ENCODE results near the gene IKBIP. TPM values are rescaled to one million over a fixed set of nuclear protein-coding genes. Genes with fewer than 3 reads are reported as not detected.

Gene IKBIP
- total RNA-seq, 1 experiment from 2014 or later: 10.9 TPM

GRCh38 chr12:98656289-98657101, 11.9 kb upstream of the IKBIP start:
- H3K27me3 Mint-ChIP-seq (ENCODE audit: insufficient read depth, unreplicated experiment): no peaks in the 10 kb centered on the region
- Histone ChIP-seq H3K27me3 (replicated peaks; ENCODE audit: control insufficient read depth, insufficient read depth, low read length) (no peaks in the 10 kb centered on the region), H3K9me3 (no peaks in the 10 kb centered on the region), H3K36me3 (ENCODE audit: control insufficient read depth, insufficient read depth, low read length) (no peaks in the 10 kb centered on the region), H3K4me3 (ENCODE audit: low read depth, low read length) (no peak overlapping the region), H3K4me1 (0 out of 2 replicates have a peak, but pooled peaks cover 5% of the 10 kb centered on the region)
- peaks cover 7% of the 10 kb centered on the region for H3K4me1 Mint-ChIP-seq (ENCODE audit: low read depth, unreplicated experiment)
- CTCF ChIA-PET: no interaction called here
- POLR2A ChIA-PET: no interaction called here
- no peak for TF ChIP-seq CTCF (IDR thresholded peaks at IDR 0.05; ENCODE audit: insufficient read depth in 1 of 2, low read depth in 1 of 2, low read length in 1 of 2, severe bottlenecking in 1 of 2, unreplicated experiment in 1 of 2)
- DNase-seq: no peak
- H3K9me3 Mint-ChIP-seq (ENCODE audit: unreplicated experiment): no peaks in the 10 kb centered on the region
- H3K27ac Mint-ChIP-seq (ENCODE audit: unreplicated experiment): no peak overlapping the region
- intact Hi-C loops (cut with micrococcal nuclease; ENCODE audit: unreplicated experiment): no loop called here
- no peak overlapping the region for H3K4me3 Mint-ChIP-seq (ENCODE audit: unreplicated experiment)
- no peaks in the 10 kb centered on the region for H3K36me3 Mint-ChIP-seq (ENCODE audit: insufficient read depth, unreplicated experiment)
- no TSS peak for BruUV-seq (replicated peaks)

GRCh38 chr12:98653866-98654493, 9.4 kb upstream of the IKBIP start:
- Mint-ChIP-seq H3K4me1 (ENCODE audit: low read depth, unreplicated experiment) (peaks cover 7% of the 10 kb centered on the region), H3K36me3 (ENCODE audit: insufficient read depth, unreplicated experiment) (peaks cover 14% of the 10 kb centered on the region), H3K4me3 (ENCODE audit: unreplicated experiment) (no peak overlapping the region), H3K27ac (ENCODE audit: unreplicated experiment) (no peak overlapping the region), H3K9me3 (ENCODE audit: unreplicated experiment) (no peaks in the 10 kb centered on the region), H3K27me3 (ENCODE audit: insufficient read depth, unreplicated experiment) (no peaks in the 10 kb centered on the region)
- peak in 1 of 2 experiments; percentile 46 for DNase-seq
- BruUV-seq (replicated peaks): no TSS peak
- peak; percentile 61 to 70 for TF ChIP-seq CTCF (IDR thresholded peaks at IDR 0.05; ENCODE audit: insufficient read depth in 1 of 2, low read depth in 1 of 2, low read length in 1 of 2, severe bottlenecking in 1 of 2, unreplicated experiment in 1 of 2)
- intact Hi-C loops (cut with micrococcal nuclease; ENCODE audit: unreplicated experiment): loop anchor here (1.0 to 5.0 kb wide), 6 partner anchors 48 to 237 kb away; no protein-coding TSS in a partner anchor
- CTCF ChIA-PET: interaction anchor here (1.8 kb wide), 1 partner anchor 87 kb away, joined by 6 read pairs; no protein-coding TSS in a partner anchor
- Histone ChIP-seq H3K27me3 (replicated peaks; ENCODE audit: control insufficient read depth, insufficient read depth, low read length) (no peaks in the 10 kb centered on the region), H3K4me1 (0 out of 2 replicates have a peak, but pooled peaks cover 5% of the 10 kb centered on the region), H3K9me3 (no peaks in the 10 kb centered on the region), H3K4me3 (ENCODE audit: low read depth, low read length) (no peak overlapping the region), H3K36me3 (ENCODE audit: control insufficient read depth, insufficient read depth, low read length) (no peaks in the 10 kb centered on the region)
- POLR2A ChIA-PET: no interaction called here

DNA sequence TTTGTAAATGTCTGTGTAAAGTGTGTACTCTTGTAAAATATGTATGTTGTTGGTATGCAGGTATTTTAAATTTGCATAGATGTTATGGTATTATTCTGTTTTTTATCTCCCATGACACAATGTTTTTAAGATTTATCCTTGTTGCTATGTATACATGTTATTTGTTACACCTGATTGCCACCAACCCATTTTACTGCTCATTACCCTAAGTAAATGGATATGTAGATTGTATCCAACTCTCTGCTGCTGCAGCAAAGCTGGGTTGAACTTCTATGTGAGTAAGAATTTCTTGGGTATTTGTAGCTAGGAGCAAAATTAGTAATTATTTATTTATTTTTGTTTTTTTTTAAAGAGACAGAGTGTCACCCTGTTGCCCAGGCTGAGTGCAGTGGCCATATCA, 6.7 kb upstream of the IKBIP start:
- Histone ChIP-seq H3K36me3 (ENCODE audit: control insufficient read depth, insufficient read depth, low read length) (no peaks in the 10 kb centered on the region), H3K27me3 (replicated peaks; ENCODE audit: control insufficient read depth, insufficient read depth, low read length) (no peaks in the 10 kb centered on the region), H3K9me3 (no peaks in the 10 kb centered on the region), H3K4me3 (ENCODE audit: low read depth, low read length) (no peak overlapping the region), H3K4me1 (peaks cover 6% of the 10 kb centered on the region; the same call in 1 of the 2 replicates)
- H3K27ac Mint-ChIP-seq (ENCODE audit: unreplicated experiment): no peak overlapping the region
- POLR2A ChIA-PET: no interaction called here
- no peak for TF ChIP-seq CTCF (IDR thresholded peaks at IDR 0.05; ENCODE audit: insufficient read depth in 1 of 2, low read depth in 1 of 2, low read length in 1 of 2, severe bottlenecking in 1 of 2, unreplicated experiment in 1 of 2)
- BruUV-seq (replicated peaks): no TSS peak
- H3K27me3 Mint-ChIP-seq (ENCODE audit: insufficient read depth, unreplicated experiment): no peaks in the 10 kb centered on the region
- DNase-seq: no peak
- peaks cover 4% of the 10 kb centered on the region for H3K4me1 Mint-ChIP-seq (ENCODE audit: low read depth, unreplicated experiment)
- CTCF ChIA-PET: interaction anchor here (0.6 to 1.0 kb wide), 2 partner anchors 85 to 235 kb away, joined by 3 read pairs; no protein-coding TSS in a partner anchor
- H3K9me3 Mint-ChIP-seq (ENCODE audit: unreplicated experiment): no peaks in the 10 kb centered on the region
- peaks cover 19% of the 10 kb centered on the region for H3K36me3 Mint-ChIP-seq (ENCODE audit: insufficient read depth, unreplicated experiment)
- intact Hi-C loops (cut with micrococcal nuclease; ENCODE audit: unreplicated experiment): loop anchor here (5.0 kb wide), 1 partner anchor 119 kb away; no protein-coding TSS in a partner anchor
- H3K4me3 Mint-ChIP-seq (ENCODE audit: unreplicated experiment): no peak overlapping the region
